KMS-11 (cell line): ENCODE results near the gene C17orf107.
"Not testable (repeated sequence)": the region's sequence is repeated elsewhere in the genome, so short reads cannot be mapped to it uniquely, and the experiment has no call there.

Experiments
- H2AFZ ChIP-seq: fragments of 200-600 bp; sonication (generic); 2 replicates; pipeline ENCODE4 v1.6.1; 2016; ENCODE audit warnings: antibody characterized with exemption, mixed run types, low read depth
- H3K27ac ChIP-seq: fragments of 200-600 bp; sonication (generic); 2 replicates; pipeline ENCODE4 v1.6.1; 2016; ENCODE audit warnings: mild to moderate bottlenecking, mixed run types
- H3K27me3 ChIP-seq: fragments of 200-600 bp; sonication (generic); 2 replicates; pipeline ENCODE4 v1.6.1; 2017; ENCODE audit warnings: mild to moderate bottlenecking, low read depth, mixed run types, moderate library complexity; ENCODE audit not compliant: insufficient read depth
- H3K36me3 ChIP-seq: fragments of 200-600 bp; sonication (generic); 2 replicates; pipeline ENCODE4 v1.6.1; 2017; ENCODE audit warnings: mild to moderate bottlenecking, mixed run types; ENCODE audit not compliant: insufficient read depth
- H3K4me1 ChIP-seq: fragments of 200-600 bp; sonication (generic); 2 replicates; pipeline ENCODE4 v1.6.1; 2016; ENCODE audit warnings: mild to moderate bottlenecking, low read depth, mixed run types; ENCODE audit not compliant: poor library complexity, severe bottlenecking
- H3K4me2 ChIP-seq: fragments of 200-600 bp; sonication (generic); 2 replicates; pipeline ENCODE4 v1.7.0; 2016; ENCODE audit warnings: mild to moderate bottlenecking, mixed run types
- H3K4me3 ChIP-seq: fragments of 200-600 bp; sonication (generic); IDR thresholded peaks from 2 replicates; pipeline ENCODE4 v1.6.1; 2017; ENCODE audit warnings: low read depth, low read length, mixed read lengths; ENCODE audit not compliant: insufficient read depth
- H3K79me2 ChIP-seq: fragments of 200-600 bp; sonication (generic); 2 replicates; pipeline ENCODE4 v1.6.1; 2016; ENCODE audit warnings: low read depth, mixed run types; ENCODE audit not compliant: insufficient read depth
- H3K9ac ChIP-seq: fragments of 200-600 bp; sonication (generic); 2 replicates; pipeline ENCODE4 v1.6.1; 2016; ENCODE audit warnings: mild to moderate bottlenecking, mixed run types
- H4K20me1 ChIP-seq: fragments of 200-600 bp; sonication (generic); 2 replicates; pipeline ENCODE4 v1.6.1; 2016; ENCODE audit warnings: mild to moderate bottlenecking, mixed run types; ENCODE audit not compliant: insufficient read depth
- TF ChIP-seq, protein P1 (sequence below): fragments of 200-600 bp; sonication (generic); conservative IDR thresholded peaks from 2 replicates; pipeline ENCODE4 v1.6.1; 2017; ENCODE audit warnings: low read depth, mild to moderate bottlenecking, antibody characterized with exemption, low read length, moderate library complexity, mixed read lengths

The C17orf107 gene

DNA sequence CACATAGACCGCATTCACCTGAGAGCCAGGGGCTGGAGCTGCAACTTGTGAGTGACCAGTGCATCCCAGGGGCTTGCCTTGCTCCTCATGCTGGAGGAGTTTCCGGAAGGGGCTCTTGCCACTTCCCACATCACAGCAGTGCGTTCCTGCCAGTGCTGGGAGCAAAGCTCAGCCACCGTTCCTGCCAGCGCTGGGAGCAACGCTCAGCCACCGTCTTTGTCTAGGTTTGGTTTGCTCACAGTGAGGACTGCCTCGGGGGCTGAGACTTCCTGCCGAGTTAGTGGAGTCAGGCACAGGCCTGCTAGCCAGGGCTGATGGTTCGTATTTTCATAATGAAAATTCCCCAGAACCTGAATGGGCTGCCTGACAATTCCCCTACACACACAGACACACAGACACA is 9.0 kb downstream of the C17orf107 start:
- H3K9ac ChIP-seq: no peak overlapping the region
- H3K36me3 ChIP-seq: no peaks in the 10 kb centered on the region
- no peaks in the 10 kb centered on the region for H3K4me1 ChIP-seq
- no peak overlapping the region for H3K4me2 ChIP-seq
- no peaks in the 10 kb centered on the region for H3K27me3 ChIP-seq
- H3K79me2 ChIP-seq: no peaks in the 10 kb centered on the region
- no peak overlapping the region for H3K27ac ChIP-seq
- TF ChIP-seq, protein P1, sequence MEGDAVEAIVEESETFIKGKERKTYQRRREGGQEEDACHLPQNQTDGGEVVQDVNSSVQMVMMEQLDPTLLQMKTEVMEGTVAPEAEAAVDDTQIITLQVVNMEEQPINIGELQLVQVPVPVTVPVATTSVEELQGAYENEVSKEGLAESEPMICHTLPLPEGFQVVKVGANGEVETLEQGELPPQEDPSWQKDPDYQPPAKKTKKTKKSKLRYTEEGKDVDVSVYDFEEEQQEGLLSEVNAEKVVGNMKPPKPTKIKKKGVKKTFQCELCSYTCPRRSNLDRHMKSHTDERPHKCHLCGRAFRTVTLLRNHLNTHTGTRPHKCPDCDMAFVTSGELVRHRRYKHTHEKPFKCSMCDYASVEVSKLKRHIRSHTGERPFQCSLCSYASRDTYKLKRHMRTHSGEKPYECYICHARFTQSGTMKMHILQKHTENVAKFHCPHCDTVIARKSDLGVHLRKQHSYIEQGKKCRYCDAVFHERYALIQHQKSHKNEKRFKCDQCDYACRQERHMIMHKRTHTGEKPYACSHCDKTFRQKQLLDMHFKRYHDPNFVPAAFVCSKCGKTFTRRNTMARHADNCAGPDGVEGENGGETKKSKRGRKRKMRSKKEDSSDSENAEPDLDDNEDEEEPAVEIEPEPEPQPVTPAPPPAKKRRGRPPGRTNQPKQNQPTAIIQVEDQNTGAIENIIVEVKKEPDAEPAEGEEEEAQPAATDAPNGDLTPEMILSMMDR: no peak
- H4K20me1 ChIP-seq: no peaks in the 10 kb centered on the region
- no peak overlapping the region for H2AFZ ChIP-seq
- no peak overlapping the region for H3K4me3 ChIP-seq

DNA sequence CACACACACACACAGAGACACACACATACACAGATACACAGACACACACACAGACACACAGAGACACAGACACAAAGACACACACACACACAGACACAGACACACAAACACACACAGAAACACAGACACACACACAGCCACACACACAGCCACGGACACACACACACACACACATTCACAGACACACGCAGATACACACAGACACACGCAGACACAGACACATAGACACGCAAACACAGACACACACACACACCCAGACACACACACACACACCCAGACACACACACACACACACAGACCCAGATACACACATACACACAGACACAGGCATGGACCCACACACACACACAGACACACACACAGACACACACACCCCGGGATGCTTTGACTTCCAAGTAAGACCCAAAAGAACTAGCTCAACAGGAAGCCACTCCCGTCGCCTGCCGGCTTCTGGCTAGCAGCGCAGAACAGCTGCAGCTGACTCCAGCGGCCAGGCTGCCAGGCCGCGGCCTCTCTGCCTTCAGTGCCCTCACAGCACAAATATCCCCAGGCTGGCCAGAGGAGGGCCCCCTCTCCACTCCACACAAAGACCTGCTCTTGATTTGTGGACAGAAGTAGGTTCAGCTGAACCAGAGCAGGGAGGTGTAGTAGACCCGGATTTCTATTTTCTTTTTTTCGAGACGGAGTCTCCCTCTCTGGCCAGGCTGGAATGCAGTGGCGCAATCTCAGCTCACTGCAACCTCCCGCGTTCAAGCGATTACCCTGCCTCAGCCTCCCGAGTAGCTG is 9.6 kb downstream of the C17orf107 start:
- Histone ChIP-seq H2AFZ (no peak overlapping the region), H3K36me3 (no peaks in the 10 kb centered on the region), H3K79me2 (no peaks in the 10 kb centered on the region), H3K4me3 (no peak overlapping the region), H3K4me1 (no peaks in the 10 kb centered on the region), H3K9ac (no peak overlapping the region), H3K27me3 (no peaks in the 10 kb centered on the region), H3K27ac (no peak overlapping the region), H3K4me2 (no peak overlapping the region), H4K20me1 (no peaks in the 10 kb centered on the region)
- TF ChIP-seq, protein P1: no peak

DNA sequence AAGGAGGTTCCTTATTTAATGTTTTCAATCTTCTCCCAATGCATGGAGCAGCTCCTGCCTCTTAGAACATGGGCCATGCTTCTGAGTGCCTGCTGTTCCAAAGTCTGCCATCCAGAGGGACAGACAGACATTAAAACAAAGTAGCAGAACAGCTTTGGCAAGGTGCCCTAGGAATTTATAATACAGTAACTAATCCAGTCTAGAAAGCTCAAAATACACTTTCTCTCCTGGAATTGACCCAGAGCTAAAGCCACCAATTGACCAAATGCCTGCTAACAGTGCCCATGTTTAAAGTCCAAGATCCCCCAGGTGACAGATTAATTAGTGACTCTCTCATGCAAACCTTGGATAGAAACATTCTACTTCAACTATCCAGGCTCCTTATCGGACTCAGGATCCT is 14.7 kb downstream of the C17orf107 start:
- Histone ChIP-seq H3K27me3 (no peaks in the 10 kb centered on the region), H3K27ac (no peak overlapping the region), H3K4me2 (no peak overlapping the region), H3K79me2 (no peaks in the 10 kb centered on the region), H3K4me3 (no peak overlapping the region), H3K9ac (no peak overlapping the region), H3K36me3 (no peaks in the 10 kb centered on the region), H3K4me1 (no peaks in the 10 kb centered on the region), H2AFZ (no peak overlapping the region), H4K20me1 (no peaks in the 10 kb centered on the region)
- TF ChIP-seq, protein P1: no peak

DNA sequence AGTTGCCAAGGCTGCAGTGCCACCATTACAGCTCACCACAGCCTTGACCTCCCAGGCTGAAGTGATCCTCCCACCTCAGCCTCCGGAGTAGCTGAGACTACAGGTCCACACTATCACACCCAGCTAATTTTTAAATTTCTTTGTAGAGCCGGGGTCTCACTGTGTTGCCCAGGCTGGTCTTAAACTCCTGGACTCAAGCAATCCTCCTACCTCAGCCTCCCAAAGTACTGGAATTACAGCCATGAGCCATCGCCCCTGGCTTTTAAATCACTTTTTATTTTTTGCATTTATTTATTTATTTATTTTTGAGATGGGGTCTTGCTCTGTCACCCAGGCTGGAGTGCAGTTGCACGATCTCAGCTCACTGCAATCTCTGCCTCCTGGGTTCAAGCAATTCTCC is 15.2 kb downstream of the C17orf107 start:
- not testable (repeated sequence) for H3K36me3 ChIP-seq, H3K79me2 ChIP-seq, H3K27ac ChIP-seq, H3K4me3 ChIP-seq, H2AFZ ChIP-seq, H3K4me1 ChIP-seq, H4K20me1 ChIP-seq, H3K9ac ChIP-seq, H3K27me3 ChIP-seq, H3K4me2 ChIP-seq

DNA sequence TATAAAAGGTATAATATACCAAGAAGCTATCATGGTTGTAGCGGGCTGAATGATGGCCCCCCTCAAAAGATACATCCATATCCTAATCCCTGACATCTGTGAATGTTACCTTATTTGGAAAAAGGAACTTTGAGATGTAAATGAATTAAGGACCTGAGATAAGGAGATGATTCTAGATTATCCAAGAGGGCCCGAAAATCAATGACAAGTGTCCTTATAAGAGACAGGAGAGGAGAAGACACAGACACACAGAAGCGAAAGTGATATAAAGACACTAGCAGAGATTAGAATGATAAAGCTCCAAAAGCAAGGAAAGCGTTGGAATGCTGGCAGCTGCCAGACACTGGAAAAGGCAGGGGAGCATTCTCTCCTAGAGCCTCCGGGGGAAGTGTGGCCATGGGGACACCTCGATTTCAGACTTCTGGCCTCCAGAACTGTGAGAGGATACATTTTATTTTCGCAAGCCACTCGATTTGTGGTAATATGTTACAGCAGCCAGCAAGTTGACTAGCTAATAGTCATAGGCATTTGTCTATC is 20.2 kb downstream of the C17orf107 start:
- TF ChIP-seq, protein P1: no peak

More for the DNA sequence above, 20.2 kb downstream of the C17orf107 start:
- no peak overlapping the region for H2AFZ ChIP-seq
- no peak overlapping the region for H3K4me3 ChIP-seq
- H3K4me1 ChIP-seq: no peaks in the 10 kb centered on the region
- H3K27me3 ChIP-seq: no peaks in the 10 kb centered on the region
- no peak overlapping the region for H3K4me2 ChIP-seq
- no peak overlapping the region for H3K27ac ChIP-seq
- H4K20me1 ChIP-seq: no peaks in the 10 kb centered on the region
- no peaks in the 10 kb centered on the region for H3K79me2 ChIP-seq
- no peaks in the 10 kb centered on the region for H3K36me3 ChIP-seq
- no peak overlapping the region for H3K9ac ChIP-seq
